CD4-positive, alpha-beta T cell (primary cell): ENCODE measurements around the gene DUOX1. TPM values are rescaled to one million over a fixed set of nuclear protein-coding genes. Genes with fewer than 3 reads are reported as not detected.

Experiments
- ATAC-seq: fragments of 200-7000 bp; cut with Tn5 transposase; one replicate; pipeline ENCODE4 v1.10.0; 2022; ENCODE audit warnings: mild to moderate bottlenecking; ENCODE audit not compliant: poor library complexity
- CTCF ChIA-PET: fragments of 350-600 bp; sonication (Branson Sonifier 250); formaldehyde crosslinking; loops from one replicate; lab custom pipeline; 2021; ENCODE audit warnings: antibody characterized with exemption, inconsistent platforms; lab: Charles Lee
- POLR2A ChIA-PET: fragments of 350-600 bp; sonication (Branson Sonifier 250); formaldehyde crosslinking; loops from one replicate; lab custom pipeline; 2021; ENCODE audit warnings: antibody characterized with exemption, inconsistent platforms; lab: Charles Lee
- DNase-seq, 14 experiments: peaks; one replicate each; pipeline ENCODE4 v3.0.0-alpha.2; 2013 to 2020; ENCODE audit warnings: mixed read lengths in 2 of 14
- H3K27ac ChIP-seq, 2 donors: one replicate each; pipeline versions ENCODE4 v1.5.1 to v1.7.0; 2013; ENCODE audit warnings: low read length in 2 of 2, low read depth in 1 of 2, mild to moderate bottlenecking in 1 of 2
- H3K27me3 ChIP-seq, 2 experiments: 1 replicate in 1 of 2; 2 replicates in 1 of 2; pipeline versions ENCODE4 v1.6.1 to v1.7.0; 2013; ENCODE audit warnings: low read length in 2 of 2, control low read depth in 1 of 2, mild to moderate bottlenecking in 1 of 2, moderate library complexity in 1 of 2; ENCODE audit not compliant: insufficient read depth in 2 of 2, control insufficient read depth in 1 of 2
- H3K36me3 ChIP-seq: one replicate; pipeline ENCODE4 v1.6.1; 2013; ENCODE audit warnings: low read length, control low read depth; ENCODE audit not compliant: insufficient read depth
- H3K4me1 ChIP-seq: one replicate; pipeline ENCODE4 v1.6.1; 2013; ENCODE audit warnings: low read length, control low read depth; ENCODE audit not compliant: insufficient read depth
- H3K4me3 ChIP-seq: one replicate; pipeline ENCODE4 v1.5.1; 2013; ENCODE audit warnings: mild to moderate bottlenecking, low read length, moderate library complexity
- H3K9me3 ChIP-seq, 2 experiments: 1 replicate in 1 of 2; 2 replicates in 1 of 2; pipeline versions ENCODE4 v1.6.1 to v1.7.0; 2013; ENCODE audit warnings: low read length in 2 of 2, mild to moderate bottlenecking in 2 of 2, control low read depth in 1 of 2, moderate library complexity in 1 of 2; ENCODE audit not compliant: control insufficient read depth in 1 of 2, insufficient read depth in 1 of 2
- H3K27ac Mint-ChIP-seq: one replicate; pipeline ENCODE4 v1.8.0; 2020; ENCODE audit warnings: mixed read lengths
- H3K27me3 Mint-ChIP-seq: one replicate; pipeline ENCODE4 v1.8.0; 2021; ENCODE audit warnings: mixed read lengths
- H3K36me3 Mint-ChIP-seq: one replicate; pipeline ENCODE4 v1.8.0; 2021; ENCODE audit warnings: low read depth, mixed read lengths
- H3K4me1 Mint-ChIP-seq: one replicate; pipeline ENCODE4 v1.8.0; 2021; ENCODE audit warnings: low read depth, mixed read lengths
- H3K4me3 Mint-ChIP-seq: one replicate; pipeline ENCODE4 v1.8.0; 2020; ENCODE audit warnings: mild to moderate bottlenecking, mixed read lengths
- H3K9me3 Mint-ChIP-seq: one replicate; pipeline ENCODE4 v1.8.0; 2020; ENCODE audit warnings: mixed read lengths
- CTCF ChIP-seq: fragments of 200-600 bp; IDR thresholded peaks from one replicate; pipeline ENCODE4 v1.8.0; 2022; ENCODE audit warnings: antibody characterized with exemption, mild to moderate bottlenecking
- intact Hi-C, 2 experiments: fragments of 100-400 bp; cut with DNase I in 1 of 2; cut with micrococcal nuclease in 1 of 2; formaldehyde crosslinking; loops; one replicate each; pipeline versions ENCODE4 v1.15.1 to v1.9.0; 2023 to 2025; cut with DNase I, micrococcal nuclease
- total RNA-seq, 174 experiments: library from RNA in 2 of 174; stranded (reverse) in 2 of 174; gene quantifications; one replicate each; pipeline ENCODE4 v1.2.3 and lab custom pipeline; 2021 to 2026

The DUOX1 gene
- total RNA-seq, 2 experiments from 2014 or later: 0.17 to 0.25 TPM

- DNase-seq (peak in 11 of 14 experiments; percentile 31 to 79 (median 50)), ATAC-seq (peak; percentile 51)
- no peak overlapping the region for H3K4me3 Mint-ChIP-seq
- intact Hi-C loops: no loop called here
- Histone ChIP-seq H3K27me3 (no peaks in the 10 kb centered on the region), H3K27ac (no peak overlapping the region), H3K4me1 (peaks cover 15% of the 10 kb centered on the region), H3K36me3 (no peaks in the 10 kb centered on the region), H3K4me3 (no peak overlapping the region), H3K9me3 (no peaks in the 10 kb centered on the region)
- H3K36me3 Mint-ChIP-seq: no peaks in the 10 kb centered on the region
- CTCF ChIA-PET: interaction anchor here (0.9 to 3.3 kb wide), 4 partner anchors 12 to 97 kb away, joined by 3 to 13 read pairs (median 3); no protein-coding TSS in a partner anchor
- H3K27me3 Mint-ChIP-seq: no peaks in the 10 kb centered on the region
- H3K27ac Mint-ChIP-seq: no peak overlapping the region
- H3K9me3 Mint-ChIP-seq: no peaks in the 10 kb centered on the region
- POLR2A ChIA-PET: interaction anchor here (1.3 to 1.7 kb wide), 3 partner anchors 21 to 223 kb away, joined by 3 to 10 read pairs (median 3); a partner anchor contains a TSS
- TF ChIP-seq CTCF: peak; percentile 42
- H3K4me1 Mint-ChIP-seq: peaks cover 7% of the 10 kb centered on the region
Measured at GRCh38 chr15:45179221-45179985, 49.6 kb downstream of the DUOX1 start.

- Histone ChIP-seq H3K9me3 (no peaks in the 10 kb centered on the region), H3K36me3 (no peaks in the 10 kb centered on the region), H3K27me3 (no peaks in the 10 kb centered on the region), H3K27ac (no peak overlapping the region), H3K4me1 (peaks cover 15% of the 10 kb centered on the region), H3K4me3 (no peak overlapping the region)
- peaks cover 7% of the 10 kb centered on the region for H3K4me1 Mint-ChIP-seq
- H3K27ac Mint-ChIP-seq: no peak overlapping the region
- intact Hi-C loops: no loop called here
- DNase-seq (peak in 1 of 14 experiments; percentile 40), ATAC-seq (no peak)
- CTCF ChIA-PET: interaction anchor here (0.6 to 3.3 kb wide), 6 partner anchors 12 to 54 kb away, joined by 3 to 13 read pairs (median 4); no protein-coding TSS in a partner anchor
- no peak overlapping the region for H3K4me3 Mint-ChIP-seq
- no peaks in the 10 kb centered on the region for H3K36me3 Mint-ChIP-seq
- no peak for TF ChIP-seq CTCF
- H3K9me3 Mint-ChIP-seq: no peaks in the 10 kb centered on the region
- H3K27me3 Mint-ChIP-seq: no peaks in the 10 kb centered on the region
- POLR2A ChIA-PET: interaction anchor here (1.2 to 1.7 kb wide), 3 partner anchors 18 to 25 kb away, joined by 3 to 10 read pairs (median 4); no protein-coding TSS in a partner anchor
Measured at GRCh38 chr15:45180201-45180600, 50.4 kb downstream of the DUOX1 start.

GRCh38 chr15:45180648-45181436, 51.0 kb downstream of the DUOX1 start:
- TF ChIP-seq CTCF: no peak
- DNase-seq: no peak
- Histone ChIP-seq H3K27me3 (no peaks in the 10 kb centered on the region), H3K9me3 (no peaks in the 10 kb centered on the region), H3K27ac (no peak overlapping the region), H3K36me3 (no peaks in the 10 kb centered on the region), H3K4me1 (peaks cover 15% of the 10 kb centered on the region), H3K4me3 (no peak overlapping the region)
- ChIA-PET POLR2A (interaction anchor here (1.2 to 1.7 kb wide), 3 partner anchors 17 to 24 kb away, joined by 3 to 10 read pairs (median 4); no protein-coding TSS in a partner anchor), CTCF (interaction anchor here (0.6 to 3.3 kb wide), 6 partner anchors 12 to 54 kb away, joined by 3 to 13 read pairs (median 4); no protein-coding TSS in a partner anchor)
- Mint-ChIP-seq H3K36me3 (no peaks in the 10 kb centered on the region), H3K9me3 (no peaks in the 10 kb centered on the region), H3K4me3 (no peak overlapping the region), H3K27ac (no peak overlapping the region), H3K4me1 (peaks cover 7% of the 10 kb centered on the region), H3K27me3 (no peaks in the 10 kb centered on the region)
- intact Hi-C loops: no loop called here
- no peak for ATAC-seq
